Jurkat, Clone E6-1 (cell line): ENCODE data around the gene NAV3.
A peak's percentile ranks its signal among the peaks of the same experiment; 100 is the strongest.
"Not testable (repeated sequence)": the region's sequence is repeated elsewhere in the genome, so short reads cannot be mapped to it uniquely, and the experiment has no call there.

Experiments
- DNase-seq: peaks from one replicate; pipeline ENCODE4 v3.0.0-alpha.2; 2011; ENCODE audit warnings: low read depth, low spot score
- H3K4me3 ChIP-seq: 2 replicates; pipeline ENCODE4 v1.5.1; 2011; ENCODE audit warnings: mild to moderate bottlenecking, low read length, control low read depth, moderate library complexity

NAV3 gene

GRCh38 chr12:78087363-78087675, 256.6 kb downstream of the NAV3 start:
- DNase-seq: no peak
- H3K4me3 ChIP-seq: no peak overlapping the region

GRCh38 chr12:78088391-78088832, 257.7 kb downstream of the NAV3 start:
- DNase-seq: no peak
- no peak overlapping the region for H3K4me3 ChIP-seq

- no peak for DNase-seq
These were observed 259.6 kb downstream of the NAV3 start for GRCh38 chr12:78090266-78090665.

GRCh38 chr12:78095623-78096022, 264.9 kb downstream of the NAV3 start:
- DNase-seq: no peak

More at GRCh38 chr12:78090266-78090665, 259.6 kb downstream of the NAV3 start:
- no peak overlapping the region for H3K4me3 ChIP-seq

GRCh38 chr12:78096909-78097597, 266.4 kb downstream of the NAV3 start:
- no peak for DNase-seq
- no peak overlapping the region for H3K4me3 ChIP-seq

More at GRCh38 chr12:78095623-78096022, 264.9 kb downstream of the NAV3 start:
- no peak overlapping the region for H3K4me3 ChIP-seq

- DNase-seq: no peak
- H3K4me3 ChIP-seq: no peak overlapping the region
These were observed 269.1 kb downstream of the NAV3 start for GRCh38 chr12:78099806-78100205.

GRCh38 chr12:78101113-78101876, 270.6 kb downstream of the NAV3 start:
- DNase-seq: no peak
- no peak overlapping the region for H3K4me3 ChIP-seq

GRCh38 chr12:78101946-78102635, 271.4 kb downstream of the NAV3 start:
- H3K4me3 ChIP-seq: no peak overlapping the region
- no peak for DNase-seq

GRCh38 chr12:78102801-78103200, 272.1 kb downstream of the NAV3 start:
- DNase-seq, H3K4me3 ChIP-seq: not testable (repeated sequence)

GRCh38 chr12:78115889-78116288, 285.2 kb downstream of the NAV3 start:
- H3K4me3 ChIP-seq: no peak overlapping the region
- DNase-seq: no peak

- DNase-seq: no peak
These were observed 287.3 kb downstream of the NAV3 start for GRCh38 chr12:78118036-78118435.

GRCh38 chr12:78118486-78118885, 287.8 kb downstream of the NAV3 start:
- DNase-seq: no peak
- no peak overlapping the region for H3K4me3 ChIP-seq

More at GRCh38 chr12:78118036-78118435, 287.3 kb downstream of the NAV3 start:
- H3K4me3 ChIP-seq: no peak overlapping the region

GRCh38 chr12:78119351-78119918, 288.7 kb downstream of the NAV3 start:
- H3K4me3 ChIP-seq: no peak overlapping the region
- no peak for DNase-seq

- DNase-seq: no peak
- no peak overlapping the region for H3K4me3 ChIP-seq
These were observed 289.6 kb downstream of the NAV3 start for GRCh38 chr12:78120306-78120705.

GRCh38 chr12:78120866-78121560, 290.3 kb downstream of the NAV3 start:
- DNase-seq: peak; percentile 11
- H3K4me3 ChIP-seq: no peak overlapping the region

- no peak overlapping the region for H3K4me3 ChIP-seq
- no peak for DNase-seq
These were observed 291.4 kb downstream of the NAV3 start for GRCh38 chr12:78121969-78122610.

GRCh38 chr12:78128211-78128610, 297.5 kb downstream of the NAV3 start:
- H3K4me3 ChIP-seq: no peak overlapping the region
- DNase-seq: no peak

- no peak overlapping the region for H3K4me3 ChIP-seq
- DNase-seq: no peak
These were observed 313.0 kb downstream of the NAV3 start for GRCh38 chr12:78143717-78144116.

GRCh38 chr12:78145398-78145797, 314.7 kb downstream of the NAV3 start:
- DNase-seq: no peak
- H3K4me3 ChIP-seq: no peak overlapping the region
